ENCODE measurements around the gene CDSN.

The CDSN gene

GRCh38 chr6:31157513-31158139, 37.4 kb upstream of the CDSN start, which contains the start of gene CCHCR1:
TSS of gene CCHCR1 (minus strand) at chr6:31157802. CDS start at chr6:31157600, 202 bp downstream.
- H3K27ac ChIP-seq (ENCODE audit: insufficient read depth in 1 of 2, low read depth in 1 of 2, low read length in 2 of 2, poor library complexity in 1 of 2, severe bottlenecking in 2 of 2): peak within 1 kb of the TSS; percentile 40 to 86
- ChIA-PET CTCF (interaction anchor here (0.6 to 1.7 kb wide), 5 partner anchors 10 to 37 kb away, joined by 3 to 6 read pairs (median 4); no protein-coding TSS in a partner anchor), POLR2A (interaction anchor here (1.0 kb wide), 1 partner anchor 25 kb away, joined by 3 read pairs; no protein-coding TSS in a partner anchor)
- peaks cover 2 to 23% (median 20%) of the 10 kb centered on the region in 4 experiments for H3K4me1 ChIP-seq (ENCODE audit: control extremely low read depth in 1 of 4, control insufficient read depth in 4 of 4, insufficient read depth in 4 of 4, low read length in 3 of 4)
- no peak for DNase-seq
- H3K9me3 ChIP-seq (ENCODE audit: control extremely low read depth in 1 of 5, control insufficient read depth in 4 of 5, insufficient read depth in 2 of 5, low read depth in 1 of 5, low read length in 4 of 5): no peaks in the 10 kb centered on the region
- 24% methylated on average over 11 of the region's 14 CpGs for WGBS (ENCODE audit: insufficient coverage)
- H3K36me3 ChIP-seq (ENCODE audit: control insufficient read depth in 4 of 4, insufficient read depth in 4 of 4, low read length in 3 of 4): peaks cover 2 to 36% (median 23%) of the 10 kb centered on the region in 4 experiments
- H3K4me3 ChIP-seq (ENCODE audit: control insufficient read depth in 1 of 7, extremely low read depth in 1 of 7, insufficient read depth in 4 of 7, low read depth in 2 of 7, low read length in 6 of 7): peak within 1 kb of the TSS; percentile 76 to 95 (median 85)
- no peaks in the 10 kb centered on the region for H3K27me3 ChIP-seq (replicated peaks in 2 of 5; ENCODE audit: control insufficient read depth in 4 of 5, insufficient read depth in 5 of 5, low read length in 4 of 5)

GRCh38 chr6:31156641-31157040, 36.4 kb upstream of the CDSN start:
- H3K27ac ChIP-seq (ENCODE audit: insufficient read depth in 1 of 2, low read depth in 1 of 2, low read length in 2 of 2, poor library complexity in 1 of 2, severe bottlenecking in 2 of 2): no peak overlapping the region
- no peaks in the 10 kb centered on the region for H3K27me3 ChIP-seq (replicated peaks in 2 of 5; ENCODE audit: control insufficient read depth in 4 of 5, insufficient read depth in 5 of 5, low read length in 4 of 5)
- CTCF ChIA-PET: interaction anchor here (1.5 to 2.8 kb wide), 3 partner anchors 9 to 18 kb away, joined by 4 to 9 read pairs (median 6); partner anchors contain the start of gene PSORS1C2
- DNase-seq: no peak
- POLR2A ChIA-PET: no interaction called here
- H3K4me3 ChIP-seq (ENCODE audit: control insufficient read depth in 1 of 7, extremely low read depth in 1 of 7, insufficient read depth in 4 of 7, low read depth in 2 of 7, low read length in 6 of 7): no peak overlapping the region
- H3K9me3 ChIP-seq (ENCODE audit: control extremely low read depth in 1 of 5, control insufficient read depth in 4 of 5, insufficient read depth in 2 of 5, low read depth in 1 of 5, low read length in 4 of 5): no peaks in the 10 kb centered on the region
- H3K4me1 ChIP-seq (ENCODE audit: control extremely low read depth in 1 of 4, control insufficient read depth in 4 of 4, insufficient read depth in 4 of 4, low read length in 3 of 4): peaks cover 2 to 23% (median 20%) of the 10 kb centered on the region in 4 experiments
- H3K36me3 ChIP-seq (ENCODE audit: control insufficient read depth in 4 of 4, insufficient read depth in 4 of 4, low read length in 3 of 4): peaks cover 4 to 26% (median 19%) of the 10 kb centered on the region in 4 experiments
- WGBS (ENCODE audit: insufficient coverage): 97% methylated on average over 4 of the region's 7 CpGs

GRCh38 chr6:31154436-31154835, 34.2 kb upstream of the CDSN start:
- H3K27me3 ChIP-seq (replicated peaks in 2 of 5; ENCODE audit: control insufficient read depth in 4 of 5, insufficient read depth in 5 of 5, low read length in 4 of 5): no peaks in the 10 kb centered on the region
- H3K27ac ChIP-seq (ENCODE audit: insufficient read depth in 1 of 2, low read depth in 1 of 2, low read length in 2 of 2, poor library complexity in 1 of 2, severe bottlenecking in 2 of 2): no peak overlapping the region
- POLR2A ChIA-PET: no interaction called here
- no peaks in the 10 kb centered on the region for H3K9me3 ChIP-seq (ENCODE audit: control extremely low read depth in 1 of 5, control insufficient read depth in 4 of 5, insufficient read depth in 2 of 5, low read depth in 1 of 5, low read length in 4 of 5)
- H3K36me3 ChIP-seq (ENCODE audit: control insufficient read depth in 4 of 4, insufficient read depth in 4 of 4, low read length in 3 of 4): peaks cover 4 to 34% (median 29%) of the 10 kb centered on the region in 4 experiments
- WGBS (ENCODE audit: insufficient coverage): 81% methylated on average over 11 of the region's 15 CpGs
- peaks cover 2 to 16% (median 15%) of the 10 kb centered on the region in 4 experiments for H3K4me1 ChIP-seq (ENCODE audit: control extremely low read depth in 1 of 4, control insufficient read depth in 4 of 4, insufficient read depth in 4 of 4, low read length in 3 of 4)
- DNase-seq: no peak
- CTCF ChIA-PET: interaction anchor here (0.6 to 2.8 kb wide), 2 partner anchors 16 to 40 kb away, joined by 3 to 9 read pairs; partner anchors contain the start of gene PSORS1C2
- H3K4me3 ChIP-seq (ENCODE audit: control insufficient read depth in 1 of 7, extremely low read depth in 1 of 7, insufficient read depth in 4 of 7, low read depth in 2 of 7, low read length in 6 of 7): no peak overlapping the region

GRCh38 chr6:31152781-31153180, 32.5 kb upstream of the CDSN start:
- POLR2A ChIA-PET: no interaction called here
- Histone ChIP-seq H3K4me3 (ENCODE audit: control insufficient read depth in 1 of 7, extremely low read depth in 1 of 7, insufficient read depth in 4 of 7, low read depth in 2 of 7, low read length in 6 of 7) (no peak overlapping the region), H3K9me3 (ENCODE audit: control extremely low read depth in 1 of 5, control insufficient read depth in 4 of 5, insufficient read depth in 2 of 5, low read depth in 1 of 5, low read length in 4 of 5) (no peaks in the 10 kb centered on the region), H3K27me3 (replicated peaks in 2 of 5; ENCODE audit: control insufficient read depth in 4 of 5, insufficient read depth in 5 of 5, low read length in 4 of 5) (no peaks in the 10 kb centered on the region), H3K4me1 (ENCODE audit: control extremely low read depth in 1 of 4, control insufficient read depth in 4 of 4, insufficient read depth in 4 of 4, low read length in 3 of 4) (peaks cover 0 to 6% (median 5%) of the 10 kb centered on the region in 4 experiments), H3K27ac (ENCODE audit: insufficient read depth in 1 of 2, low read depth in 1 of 2, low read length in 2 of 2, poor library complexity in 1 of 2, severe bottlenecking in 2 of 2) (no peak overlapping the region), H3K36me3 (ENCODE audit: control insufficient read depth in 4 of 4, insufficient read depth in 4 of 4, low read length in 3 of 4) (peaks cover 4 to 45% (median 31%) of the 10 kb centered on the region in 4 experiments)
- CTCF ChIA-PET: no interaction called here
- no peak for DNase-seq
- 100% methylated on average over 7 of the region's 7 CpGs for WGBS (ENCODE audit: insufficient coverage)

GRCh38 chr6:31149827-31150447, 29.7 kb upstream of the CDSN start:
- 98% methylated on average over 6 of the region's 6 CpGs for WGBS (ENCODE audit: insufficient coverage)
- H3K4me1 ChIP-seq (ENCODE audit: control extremely low read depth in 1 of 4, control insufficient read depth in 4 of 4, insufficient read depth in 4 of 4, low read length in 3 of 4): no peaks in the 10 kb centered on the region
- no peak for DNase-seq
- POLR2A ChIA-PET: no interaction called here
- no peak overlapping the region for H3K27ac ChIP-seq (ENCODE audit: insufficient read depth in 1 of 2, low read depth in 1 of 2, low read length in 2 of 2, poor library complexity in 1 of 2, severe bottlenecking in 2 of 2)
- no peak overlapping the region for H3K4me3 ChIP-seq (ENCODE audit: control insufficient read depth in 1 of 7, extremely low read depth in 1 of 7, insufficient read depth in 4 of 7, low read depth in 2 of 7, low read length in 6 of 7)
- H3K27me3 ChIP-seq (replicated peaks in 2 of 5; ENCODE audit: control insufficient read depth in 4 of 5, insufficient read depth in 5 of 5, low read length in 4 of 5): no peaks in the 10 kb centered on the region
- peaks cover 4 to 47% (median 29%) of the 10 kb centered on the region in 4 experiments for H3K36me3 ChIP-seq (ENCODE audit: control insufficient read depth in 4 of 4, insufficient read depth in 4 of 4, low read length in 3 of 4)
- CTCF ChIA-PET: interaction anchor here (1.1 to 1.6 kb wide), 2 partner anchors 9 to 217 kb away, joined by 3 to 4 read pairs; partner anchors contain the start of gene TCF19
- no peaks in the 10 kb centered on the region for H3K9me3 ChIP-seq (ENCODE audit: control extremely low read depth in 1 of 5, control insufficient read depth in 4 of 5, insufficient read depth in 2 of 5, low read depth in 1 of 5, low read length in 4 of 5)

- Histone ChIP-seq H3K27ac (ENCODE audit: insufficient read depth in 1 of 2, low read depth in 1 of 2, low read length in 2 of 2, poor library complexity in 1 of 2, severe bottlenecking in 2 of 2) (no peak overlapping the region), H3K36me3 (ENCODE audit: control insufficient read depth in 4 of 4, insufficient read depth in 4 of 4, low read length in 3 of 4) (peaks cover 3 to 53% (median 30%) of the 10 kb centered on the region in 4 experiments), H3K4me3 (ENCODE audit: control insufficient read depth in 1 of 7, extremely low read depth in 1 of 7, insufficient read depth in 4 of 7, low read depth in 2 of 7, low read length in 6 of 7) (no peak overlapping the region), H3K27me3 (replicated peaks in 2 of 5; ENCODE audit: control insufficient read depth in 4 of 5, insufficient read depth in 5 of 5, low read length in 4 of 5) (no peaks in the 10 kb centered on the region), H3K4me1 (ENCODE audit: control extremely low read depth in 1 of 4, control insufficient read depth in 4 of 4, insufficient read depth in 4 of 4, low read length in 3 of 4) (no peaks in the 10 kb centered on the region), H3K9me3 (ENCODE audit: control extremely low read depth in 1 of 5, control insufficient read depth in 4 of 5, insufficient read depth in 2 of 5, low read depth in 1 of 5, low read length in 4 of 5) (no peaks in the 10 kb centered on the region)
- DNase-seq: no peak
- ChIA-PET POLR2A (no interaction called here), CTCF (interaction anchor here (0.7 to 1.2 kb wide), 2 partner anchors 18 to 47 kb away, joined by 3 read pairs; no protein-coding TSS in a partner anchor)
- WGBS (ENCODE audit: insufficient coverage): 100% methylated on average over 9 of the region's 10 CpGs
Measured at GRCh38 chr6:31145386-31145785, 25.1 kb upstream of the CDSN start.

- H3K9me3 ChIP-seq (ENCODE audit: control extremely low read depth in 1 of 5, control insufficient read depth in 4 of 5, insufficient read depth in 2 of 5, low read depth in 1 of 5, low read length in 4 of 5): no peaks in the 10 kb centered on the region
- H3K36me3 ChIP-seq (ENCODE audit: control insufficient read depth in 4 of 4, insufficient read depth in 4 of 4, low read length in 3 of 4): peaks cover 3 to 49% (median 26%) of the 10 kb centered on the region in 4 experiments
- no peak overlapping the region for H3K27ac ChIP-seq (ENCODE audit: insufficient read depth in 1 of 2, low read depth in 1 of 2, low read length in 2 of 2, poor library complexity in 1 of 2, severe bottlenecking in 2 of 2)
- CTCF ChIA-PET: interaction anchor here (0.7 to 2.1 kb wide), 3 partner anchors 19 to 52 kb away, joined by 3 to 6 read pairs (median 3); no protein-coding TSS in a partner anchor
- POLR2A ChIA-PET: no interaction called here
- H3K27me3 ChIP-seq (replicated peaks in 2 of 5; ENCODE audit: control insufficient read depth in 4 of 5, insufficient read depth in 5 of 5, low read length in 4 of 5): no peaks in the 10 kb centered on the region
- no peaks in the 10 kb centered on the region for H3K4me1 ChIP-seq (ENCODE audit: control extremely low read depth in 1 of 4, control insufficient read depth in 4 of 4, insufficient read depth in 4 of 4, low read length in 3 of 4)
- 73% methylated on average over 6 of the region's 11 CpGs for WGBS (ENCODE audit: insufficient coverage)
- no peak for DNase-seq
- H3K4me3 ChIP-seq (ENCODE audit: control insufficient read depth in 1 of 7, extremely low read depth in 1 of 7, insufficient read depth in 4 of 7, low read depth in 2 of 7, low read length in 6 of 7): no peak overlapping the region
Measured at GRCh38 chr6:31144970-31145340, 24.7 kb upstream of the CDSN start.
